Astrocyte (in vitro differentiated cells and primary cell): ENCODE measurements around the gene ROGDI. TPM values are rescaled to one million over a fixed set of nuclear protein-coding genes. Genes with fewer than 3 reads are reported as not detected.

Source experiments
- DNase-seq: peaks from one replicate; pipeline ENCODE4 v3.0.0-alpha.2; 2010; ENCODE audit warnings: low read depth
- FAIRE-seq: peaks from 2 replicates; lab custom pipeline; 2011; peaks lifted over from hg19 to GRCh38; lab: Jason Lieb, UNC
- H2AFZ ChIP-seq: 2 replicates; pipeline ENCODE4 v1.6.0; 2012; ENCODE audit warnings: low read depth, low read length, inconsistent platforms
- H3K27ac ChIP-seq: 2 replicates; pipeline ENCODE4 v1.5.1; 2011; ENCODE audit warnings: low read depth, low read length, inconsistent platforms
- H3K27me3 ChIP-seq: 2 replicates; pipeline ENCODE4 v1.6.0; 2011; ENCODE audit warnings: low read length, inconsistent platforms; ENCODE audit not compliant: insufficient read depth
- H3K36me3 ChIP-seq: 2 replicates; pipeline ENCODE4 v1.5.1; 2011; ENCODE audit warnings: low read length, inconsistent platforms; ENCODE audit not compliant: insufficient read depth
- H3K4me1 ChIP-seq: 2 replicates; pipeline ENCODE4 v1.5.1; 2011; ENCODE audit warnings: low read length, inconsistent platforms; ENCODE audit not compliant: insufficient read depth
- H3K4me2 ChIP-seq: 2 replicates; pipeline ENCODE4 v1.6.0; 2012; ENCODE audit warnings: low read length, inconsistent platforms
- H3K4me3 ChIP-seq: 2 replicates; pipeline ENCODE4 v1.5.1; 2011; ENCODE audit warnings: low read depth, mild to moderate bottlenecking, low read length, inconsistent platforms; ENCODE audit not compliant: insufficient read depth
- H3K79me2 ChIP-seq: 2 replicates; pipeline ENCODE4 v1.6.0; 2012; ENCODE audit warnings: mild to moderate bottlenecking, low read length, inconsistent platforms; ENCODE audit not compliant: insufficient read depth
- H3K9ac ChIP-seq: 2 replicates; pipeline ENCODE4 v1.6.0; 2012; ENCODE audit warnings: mild to moderate bottlenecking, low read length, inconsistent platforms
- H3K9me3 ChIP-seq: 2 replicates; pipeline ENCODE4 v1.5.1; 2012; ENCODE audit warnings: low read depth, mild to moderate bottlenecking, low read length, inconsistent platforms; ENCODE audit not compliant: insufficient read depth
- H4K20me1 ChIP-seq: 2 replicates; pipeline ENCODE4 v1.6.0; 2012; ENCODE audit warnings: low read length, inconsistent platforms; ENCODE audit not compliant: insufficient read depth
- H3K27ac Mint-ChIP-seq: one replicate; pipeline ENCODE4 v1.8.0; 2021; ENCODE audit warnings: mild to moderate bottlenecking, mixed read lengths; ENCODE audit not compliant: unreplicated experiment
- H3K27me3 Mint-ChIP-seq: one replicate; pipeline ENCODE4 v1.8.0; 2021; ENCODE audit warnings: low read depth, mixed read lengths; ENCODE audit not compliant: unreplicated experiment
- H3K36me3 Mint-ChIP-seq: one replicate; pipeline ENCODE4 v1.8.0; 2021; ENCODE audit warnings: low read depth, mixed read lengths; ENCODE audit not compliant: unreplicated experiment
- H3K4me1 Mint-ChIP-seq: one replicate; pipeline ENCODE4 v1.8.0; 2021; ENCODE audit warnings: low read depth, mixed read lengths; ENCODE audit not compliant: unreplicated experiment
- H3K4me3 Mint-ChIP-seq: one replicate; pipeline ENCODE4 v1.8.0; 2021; ENCODE audit warnings: mild to moderate bottlenecking, moderate library complexity, mixed read lengths; ENCODE audit not compliant: unreplicated experiment
- H3K9me3 Mint-ChIP-seq: one replicate; pipeline ENCODE4 v1.8.0; 2021; ENCODE audit warnings: mild to moderate bottlenecking, mixed read lengths; ENCODE audit not compliant: unreplicated experiment
- EZH2 ChIP-seq: IDR thresholded peaks from 2 replicates; pipeline ENCODE4 v1.6.1; 2012; ENCODE audit warnings: mild to moderate bottlenecking, low read length, inconsistent platforms; ENCODE audit not compliant: insufficient read depth
- total RNA-seq: library from RNA; stranded (reverse); gene quantifications from 2 replicates; pipeline ENCODE4 v1.2.1, GENCODE V29; 2021
- TF ChIP-seq, protein P1 (sequence below): IDR thresholded peaks from 2 replicates; pipeline ENCODE4 v1.5.1; 2011; ENCODE audit warnings: low read depth, mild to moderate bottlenecking, inconsistent platforms, low read length, moderate library complexity; ENCODE audit not compliant: insufficient read depth

Gene ROGDI
- total RNA-seq, 1 donor from 2014 or later: 33.6 TPM

DNA sequence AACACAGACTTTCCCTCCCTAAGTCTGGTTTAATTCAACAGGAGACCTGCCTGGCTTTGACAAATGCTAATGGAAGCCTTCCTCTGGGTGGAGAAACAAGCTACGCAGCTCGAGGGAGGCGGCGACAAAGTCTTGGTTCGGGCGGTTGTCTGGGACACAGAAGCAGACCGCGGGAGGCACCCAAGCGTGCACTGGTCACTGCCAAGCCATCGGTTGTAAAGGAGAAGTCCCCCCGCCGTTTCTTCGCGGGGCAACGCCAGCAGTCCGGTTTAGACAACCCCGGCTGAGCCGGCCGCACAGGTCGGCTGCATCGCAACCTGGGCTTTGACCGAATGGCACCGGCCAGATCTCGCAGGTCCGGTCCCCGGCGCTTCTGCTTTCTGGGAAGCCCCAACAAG, 44.1 kb upstream of the ROGDI start:
- Histone ChIP-seq H3K36me3 (peaks cover 26% of the 10 kb centered on the region), H3K4me1 (peaks cover 20% of the 10 kb centered on the region), H3K4me3 (peak overlapping the region; percentile 84), H3K4me2 (peak overlapping the region; percentile 94), H2AFZ (peak overlapping the region; percentile 43), H4K20me1 (peaks cover 76% of the 10 kb centered on the region), H3K79me2 (peaks cover 83% of the 10 kb centered on the region), H3K27me3 (no peaks in the 10 kb centered on the region), H3K27ac (peak overlapping the region; percentile 87), H3K9me3 (no peaks in the 10 kb centered on the region), H3K9ac (peak overlapping the region; percentile 94)
- DNase-seq: peak; percentile 60
- no peak for TF ChIP-seq EZH2
- TF ChIP-seq, protein P1, sequence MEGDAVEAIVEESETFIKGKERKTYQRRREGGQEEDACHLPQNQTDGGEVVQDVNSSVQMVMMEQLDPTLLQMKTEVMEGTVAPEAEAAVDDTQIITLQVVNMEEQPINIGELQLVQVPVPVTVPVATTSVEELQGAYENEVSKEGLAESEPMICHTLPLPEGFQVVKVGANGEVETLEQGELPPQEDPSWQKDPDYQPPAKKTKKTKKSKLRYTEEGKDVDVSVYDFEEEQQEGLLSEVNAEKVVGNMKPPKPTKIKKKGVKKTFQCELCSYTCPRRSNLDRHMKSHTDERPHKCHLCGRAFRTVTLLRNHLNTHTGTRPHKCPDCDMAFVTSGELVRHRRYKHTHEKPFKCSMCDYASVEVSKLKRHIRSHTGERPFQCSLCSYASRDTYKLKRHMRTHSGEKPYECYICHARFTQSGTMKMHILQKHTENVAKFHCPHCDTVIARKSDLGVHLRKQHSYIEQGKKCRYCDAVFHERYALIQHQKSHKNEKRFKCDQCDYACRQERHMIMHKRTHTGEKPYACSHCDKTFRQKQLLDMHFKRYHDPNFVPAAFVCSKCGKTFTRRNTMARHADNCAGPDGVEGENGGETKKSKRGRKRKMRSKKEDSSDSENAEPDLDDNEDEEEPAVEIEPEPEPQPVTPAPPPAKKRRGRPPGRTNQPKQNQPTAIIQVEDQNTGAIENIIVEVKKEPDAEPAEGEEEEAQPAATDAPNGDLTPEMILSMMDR: no peak
- FAIRE-seq: no peak
- peak overlapping the region; percentile 81 for H3K4me3 Mint-ChIP-seq
- H3K9me3 Mint-ChIP-seq: no peaks in the 10 kb centered on the region
- H3K27ac Mint-ChIP-seq: peak overlapping the region; percentile 11
- no peaks in the 10 kb centered on the region for H3K27me3 Mint-ChIP-seq
- H3K4me1 Mint-ChIP-seq: peaks cover 23% of the 10 kb centered on the region
- no peaks in the 10 kb centered on the region for H3K36me3 Mint-ChIP-seq

DNA sequence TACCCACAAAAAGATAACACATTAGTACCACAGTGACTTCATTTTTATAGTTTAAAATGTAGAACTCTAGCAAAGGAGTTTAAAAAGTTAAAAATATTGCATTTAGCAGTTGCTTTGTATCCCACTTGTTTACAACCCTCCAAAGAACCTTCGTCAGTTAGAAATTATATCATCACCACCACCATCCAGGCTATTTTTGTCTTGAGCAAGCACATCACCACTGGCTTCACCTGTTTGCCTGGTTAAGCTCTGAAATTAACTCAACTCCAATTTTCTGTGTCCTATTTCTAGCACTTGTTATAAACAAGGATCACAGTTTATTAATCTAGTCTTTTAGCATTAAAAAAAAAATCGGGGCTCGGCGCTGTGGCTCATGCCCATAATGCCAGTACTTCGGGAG, 38.6 kb upstream of the ROGDI start:
- Histone ChIP-seq H3K36me3 (peaks cover 53% of the 10 kb centered on the region), H3K79me2 (peaks cover 38% of the 10 kb centered on the region), H3K4me1 (peaks cover 7% of the 10 kb centered on the region), H3K27me3 (no peaks in the 10 kb centered on the region), H3K4me2 (no peak overlapping the region), H3K9me3 (no peaks in the 10 kb centered on the region), H3K27ac (no peak overlapping the region), H3K9ac (no peak overlapping the region), H2AFZ (no peak overlapping the region), H4K20me1 (peaks cover 64% of the 10 kb centered on the region), H3K4me3 (no peak overlapping the region)
- Mint-ChIP-seq H3K9me3 (no peaks in the 10 kb centered on the region), H3K36me3 (peaks cover 8% of the 10 kb centered on the region), H3K27me3 (no peaks in the 10 kb centered on the region), H3K4me3 (no peak overlapping the region), H3K4me1 (peaks cover 9% of the 10 kb centered on the region), H3K27ac (no peak overlapping the region)
- FAIRE-seq (no peak), DNase-seq (no peak)
- TF ChIP-seq EZH2: no peak
- TF ChIP-seq, protein P1: no peak

DNA sequence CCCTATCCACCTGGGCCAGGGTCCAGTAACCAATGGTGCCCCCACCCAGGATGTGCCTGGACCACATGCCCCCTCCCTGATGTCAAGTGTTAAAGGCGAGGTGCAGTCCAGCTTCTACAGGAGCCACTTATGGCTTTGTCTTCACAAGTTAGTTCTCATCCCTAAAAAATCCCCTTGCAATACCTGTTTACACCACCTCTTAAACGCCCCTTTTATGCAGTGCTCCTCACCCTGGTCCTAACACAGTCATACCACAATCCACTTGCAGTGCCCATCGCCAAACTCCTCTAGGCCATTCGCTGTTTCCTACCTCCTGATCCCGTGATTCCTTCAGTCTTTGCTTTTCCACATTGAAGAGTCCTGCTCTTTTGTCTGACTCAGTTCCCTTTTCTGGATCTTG, 37.5 kb upstream of the ROGDI start:
- DNase-seq (no peak), FAIRE-seq (no peak)
- no peak overlapping the region for H2AFZ ChIP-seq
- Mint-ChIP-seq H3K27me3 (no peaks in the 10 kb centered on the region), H3K27ac (no peak overlapping the region), H3K4me3 (no peak overlapping the region), H3K36me3 (peaks cover 8% of the 10 kb centered on the region), H3K9me3 (no peaks in the 10 kb centered on the region), H3K4me1 (peaks cover 3% of the 10 kb centered on the region)
- peaks cover 33% of the 10 kb centered on the region for H3K79me2 ChIP-seq
- H3K4me1 ChIP-seq: no peaks in the 10 kb centered on the region
- H4K20me1 ChIP-seq: peaks cover 64% of the 10 kb centered on the region
- no peak overlapping the region for H3K4me2 ChIP-seq
- H3K9me3 ChIP-seq: no peaks in the 10 kb centered on the region
- H3K4me3 ChIP-seq: no peak overlapping the region
- no peak overlapping the region for H3K9ac ChIP-seq
- TF ChIP-seq, protein P1: no peak
- TF ChIP-seq EZH2: no peak
- no peaks in the 10 kb centered on the region for H3K27me3 ChIP-seq
- H3K36me3 ChIP-seq: peaks cover 48% of the 10 kb centered on the region
- H3K27ac ChIP-seq: no peak overlapping the region
